Thyroid gland (tissue), 4 donors: Measurements from ENCODE around the gene TMEM266.

Source experiments
- CTCF ChIP-seq, 6 experiments: fragments of 200-600 bp in 3 of 6; fragments of 450-650 bp in 3 of 6; sonication (generic) in 3 of 6; IDR thresholded peaks; one replicate each; pipeline ENCODE4 v1.5.1; 2016 to 2019; ENCODE audit warnings: antibody characterized with exemption in 6 of 6, mild to moderate bottlenecking in 2 of 6, inconsistent platforms in 1 of 6, moderate library complexity in 1 of 6
- POLR2A ChIP-seq, 2 donors: fragments of 450-650 bp; IDR thresholded peaks; one replicate each; pipeline ENCODE4 v1.6.1; 2017; ENCODE audit warnings: antibody characterized with exemption in 2 of 2, mild to moderate bottlenecking in 2 of 2, moderate library complexity in 1 of 2

- no peak for TF ChIP-seq CTCF (IDR thresholded peaks at IDR 0.05)
- no peak for TF ChIP-seq POLR2A (IDR thresholded peaks at IDR 0.05)
Observed at GRCh38 chr15:76065245-76065644, 5.5 kb downstream of the TMEM266 start.
